Tibial nerve (tissue), 4 donors: ENCODE results near the gene CDH16.

Experiments used
- CTCF ChIP-seq, 5 experiments: fragments of 200-600 bp in 3 of 5; fragments of 450-650 bp in 2 of 5; sonication (generic) in 3 of 5; IDR thresholded peaks; one replicate each; pipeline ENCODE4 v1.5.1; 2016 to 2019; ENCODE audit warnings: antibody characterized with exemption in 5 of 5, mild to moderate bottlenecking in 3 of 5, moderate library complexity in 2 of 5
- EP300 ChIP-seq, 2 donors: sonication (generic); formaldehyde crosslinking; IDR thresholded peaks; one replicate each; pipeline ENCODE4 v1.6.1; 2017; ENCODE audit warnings: antibody characterized with exemption in 2 of 2, mild to moderate bottlenecking in 1 of 2
- POLR2A ChIP-seq, 2 donors: fragments of 450-650 bp; IDR thresholded peaks; one replicate each; pipeline ENCODE4 v1.6.1; 2017; ENCODE audit warnings: antibody characterized with exemption in 2 of 2, mild to moderate bottlenecking in 2 of 2, moderate library complexity in 2 of 2

GRCh38 chr16:66889622-66890021 is 29.1 kb downstream of the CDH16 start:
- TF ChIP-seq POLR2A (IDR thresholded peaks at IDR 0.05) (no peak), CTCF (IDR thresholded peaks at IDR 0.05) (no peak), EP300 (IDR thresholded peaks at IDR 0.05) (no peak)
